NCI-H1092 (cell line): ENCODE results near the gene ZBTB7C.
A peak's percentile ranks its signal among the peaks of the same experiment; 100 is the strongest.

Source experiments
- DNase-seq: peaks from one replicate; lab custom pipeline; 2025; lab: John Stamatoyannopoulos, UW

The ZBTB7C gene

DNA sequence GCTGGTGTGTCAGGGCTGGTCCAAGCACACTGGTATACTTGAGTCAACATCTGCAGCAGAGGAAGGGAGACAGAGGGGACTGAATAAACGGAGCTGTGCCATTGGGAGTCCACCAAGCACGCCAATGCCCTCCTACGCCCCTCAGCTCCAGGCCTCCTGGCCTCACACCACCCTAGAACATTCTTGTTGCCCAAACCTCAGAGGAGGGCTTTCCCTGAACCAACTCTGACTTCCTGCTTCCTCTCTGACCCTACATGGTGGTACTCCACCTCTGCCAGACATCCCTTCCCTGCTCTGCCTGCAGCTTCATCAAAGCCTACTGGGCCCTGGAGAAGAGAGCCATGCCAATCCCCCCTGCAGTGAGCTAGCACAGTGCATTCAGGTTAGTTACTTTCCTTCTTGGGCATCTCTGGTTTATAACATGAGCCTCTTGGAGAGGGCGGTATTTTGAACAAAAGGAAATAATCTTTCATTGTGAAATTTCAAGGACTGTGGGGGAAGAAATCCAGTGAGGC, 54.4 kb downstream of the ZBTB7C start:
- no peak for DNase-seq

GRCh38 chr18:48352051-48352755, 57.0 kb downstream of the ZBTB7C start:
- no peak for DNase-seq

DNA sequence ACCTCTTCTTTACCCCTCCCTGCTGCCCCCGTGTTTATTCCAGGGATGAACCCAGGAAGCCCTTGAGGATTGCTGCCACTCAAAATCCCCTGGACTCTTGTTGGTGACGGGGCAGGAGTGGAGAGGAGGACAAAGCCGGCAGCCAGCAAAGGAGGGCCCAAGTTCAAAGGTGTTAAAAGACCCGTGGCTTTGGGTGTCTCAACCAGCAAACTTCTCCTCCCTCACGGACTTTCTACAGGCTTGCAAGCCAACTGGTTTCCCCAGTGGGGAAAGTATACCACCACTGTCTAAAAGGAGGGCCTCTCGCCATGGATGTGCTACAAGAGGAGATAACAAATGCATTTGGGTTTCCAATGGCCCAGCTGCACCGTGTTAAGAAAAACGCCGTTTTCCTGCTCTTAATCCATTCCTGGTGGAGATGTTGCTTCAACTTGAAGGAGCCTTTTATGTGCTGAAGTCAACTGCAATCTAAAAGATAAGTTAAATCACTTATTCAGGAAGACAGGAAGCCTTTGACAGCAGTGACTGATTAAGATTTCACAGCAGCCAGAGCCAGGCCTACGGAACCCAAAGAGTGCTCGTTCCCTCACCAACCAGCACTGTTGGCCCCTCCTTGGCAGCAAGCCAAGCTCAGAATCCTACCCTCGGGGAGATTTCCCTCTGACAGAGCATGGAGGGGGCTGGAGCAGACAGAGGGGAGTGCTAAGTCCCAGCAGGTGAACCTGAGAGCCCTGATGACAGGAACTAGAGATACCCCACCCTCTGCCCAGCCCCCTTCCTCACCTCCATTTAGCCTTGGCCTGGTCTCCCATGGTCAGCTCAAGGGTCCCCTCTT, 57.8 kb downstream of the ZBTB7C start:
- no peak for DNase-seq

GRCh38 chr18:48348739-48349138, 60.4 kb downstream of the ZBTB7C start:
- DNase-seq: no peak

GRCh38 chr18:48347756-48348326, 61.3 kb downstream of the ZBTB7C start:
- DNase-seq: no peak

DNA sequence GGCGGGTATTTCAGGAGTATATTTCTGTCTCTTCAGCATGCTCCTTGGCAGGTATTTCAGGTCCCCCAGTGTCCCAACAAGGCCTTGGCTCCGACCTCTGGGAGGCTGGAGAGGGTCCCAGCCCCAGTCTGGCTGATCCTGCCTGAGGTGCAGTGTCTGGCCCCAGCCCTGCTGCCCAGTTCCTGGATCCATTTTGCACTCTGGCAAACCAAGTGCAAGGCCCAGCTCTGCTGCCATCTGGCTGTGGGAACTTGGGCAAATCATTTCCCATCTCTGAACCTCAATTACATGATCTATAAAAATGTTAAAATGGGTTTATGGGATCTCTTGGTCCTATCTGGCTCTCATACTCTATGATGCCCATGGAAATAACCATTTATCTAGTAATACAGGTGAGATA, 63.6 kb downstream of the ZBTB7C start:
- DNase-seq: no peak

- peak; percentile 76 for DNase-seq
Measured at GRCh38 chr18:48342581-48342980, 66.6 kb downstream of the ZBTB7C start.

GRCh38 chr18:48342125-48342524, 67.1 kb downstream of the ZBTB7C start:
- DNase-seq: peak; percentile 98

- DNase-seq: peak; percentile 40
Measured at GRCh38 chr18:48340560-48340959, 68.6 kb downstream of the ZBTB7C start.

GRCh38 chr18:48339692-48340091, 69.5 kb downstream of the ZBTB7C start:
- no peak for DNase-seq

- DNase-seq: no peak
Measured at GRCh38 chr18:48338915-48339314, 70.3 kb downstream of the ZBTB7C start.

- no peak for DNase-seq
Measured at GRCh38 chr18:48337053-48337452, 72.1 kb downstream of the ZBTB7C start.

GRCh38 chr18:48336332-48336731, 72.9 kb downstream of the ZBTB7C start:
- peak; percentile 51 for DNase-seq

- no peak for DNase-seq
Measured at GRCh38 chr18:48335829-48336228, 73.4 kb downstream of the ZBTB7C start.

- no peak for DNase-seq
Measured at GRCh38 chr18:48334845-48335244, 74.3 kb downstream of the ZBTB7C start.

DNA sequence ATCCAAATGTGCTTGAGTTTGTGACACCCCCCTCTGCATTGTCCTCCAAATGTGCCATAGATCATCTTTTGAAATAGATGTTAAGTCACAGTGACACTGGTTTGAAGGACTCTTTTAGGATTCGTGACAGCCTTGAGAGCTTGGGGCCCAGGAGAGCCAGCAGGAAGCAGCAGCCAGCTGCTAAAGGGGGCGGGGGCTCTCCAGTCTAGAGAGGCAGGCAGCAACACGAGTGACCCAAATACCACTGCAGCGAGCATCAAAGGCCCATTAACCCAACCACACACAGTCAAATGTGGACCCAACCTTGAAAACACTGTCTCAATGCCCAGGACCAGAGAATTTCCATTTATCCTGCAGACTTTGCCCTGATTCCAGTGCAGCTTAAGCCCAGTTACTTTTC, 75.6 kb downstream of the ZBTB7C start:
- peak; percentile 25 for DNase-seq

DNA sequence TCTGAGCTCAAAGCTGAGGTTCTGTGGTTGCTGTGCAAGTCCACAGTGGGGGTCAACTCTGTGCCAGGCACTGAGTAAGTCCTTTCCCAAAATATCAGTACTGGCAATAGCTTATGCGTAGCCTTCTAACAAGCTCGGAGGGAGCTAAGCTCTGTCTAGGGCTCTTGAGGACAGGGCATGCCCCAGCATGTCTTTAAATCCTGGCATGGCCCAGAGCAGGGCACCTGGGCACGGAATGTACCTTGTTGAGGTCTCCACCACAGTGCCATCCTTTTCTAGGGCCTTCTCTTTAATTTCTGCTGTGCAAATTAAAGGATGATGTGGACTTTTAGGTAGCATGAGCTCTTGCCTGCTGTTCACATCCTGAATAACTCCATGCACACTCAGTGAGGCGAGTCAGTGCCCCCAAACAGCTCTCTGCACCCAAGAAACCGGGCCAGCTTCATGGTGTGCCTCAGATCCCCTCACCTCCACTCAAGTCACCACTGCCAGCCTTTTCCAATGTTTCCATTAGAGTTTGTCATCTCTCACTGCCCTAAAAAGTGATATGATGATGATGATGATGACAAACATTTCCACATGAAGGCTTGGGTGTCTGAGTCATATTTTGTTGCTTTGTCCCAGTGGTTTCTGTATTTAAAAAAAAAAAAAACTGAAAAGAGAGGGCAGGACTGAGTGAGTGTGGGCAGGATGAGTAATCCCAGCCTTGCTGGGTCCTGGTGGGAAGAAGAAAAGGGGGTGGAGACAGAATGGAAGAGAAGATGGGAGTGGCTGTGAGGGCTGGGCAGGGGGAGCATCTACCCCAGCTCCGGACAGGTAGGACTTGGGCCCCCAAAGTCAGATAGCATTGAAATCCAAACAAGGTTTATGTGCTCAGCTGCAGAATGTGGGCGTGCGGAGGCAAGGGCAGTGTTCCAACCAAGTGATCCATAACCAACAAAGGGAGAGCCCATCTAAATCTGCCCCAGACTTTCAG, 78.9 kb downstream of the ZBTB7C start:
- peak; percentile 56 for DNase-seq

- no peak for DNase-seq
Measured at GRCh38 chr18:48328473-48329210, 80.5 kb downstream of the ZBTB7C start.

DNA sequence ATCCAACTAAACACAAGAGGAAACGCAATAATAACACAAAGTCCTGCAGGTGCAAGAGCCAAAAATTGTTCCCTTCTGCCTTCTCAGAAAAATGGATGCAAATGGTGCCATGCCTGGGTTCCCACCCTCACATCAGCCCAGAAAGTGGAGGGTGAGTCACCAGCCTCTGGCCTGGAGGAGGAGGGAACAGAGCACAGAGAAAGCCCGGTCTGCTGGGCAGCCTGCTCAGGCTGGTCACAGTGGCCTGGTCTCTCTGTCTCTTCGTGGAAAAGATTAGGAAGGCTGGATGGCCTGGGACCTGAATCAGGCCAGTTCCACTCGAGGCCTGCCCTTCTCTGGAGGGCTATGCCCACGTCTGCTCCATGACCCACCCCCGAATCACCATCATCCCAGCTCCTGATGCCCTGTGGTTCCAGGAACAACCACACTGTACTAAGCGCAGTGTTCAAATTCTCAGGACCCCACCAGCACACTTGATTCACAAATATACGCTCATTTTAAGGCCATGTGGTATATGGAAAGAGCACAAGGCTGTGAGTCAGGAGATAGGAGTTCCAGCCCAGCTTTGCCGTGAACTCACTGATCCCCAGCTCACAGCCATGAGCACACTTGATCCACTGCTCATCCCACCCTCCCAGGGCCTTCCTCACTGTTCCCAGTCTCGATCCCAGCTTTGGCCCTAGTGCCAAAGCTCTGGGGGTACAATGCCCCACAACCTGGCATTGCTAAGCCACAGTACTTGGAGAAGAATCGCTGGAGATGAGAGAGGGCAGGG, 82.1 kb downstream of the ZBTB7C start:
- DNase-seq: no peak

- DNase-seq: no peak
Measured at GRCh38 chr18:48325115-48325665, 84.0 kb downstream of the ZBTB7C start.
